IMR-90 (cell line): ENCODE measurements around the gene EPHA5.

Experiments used
- BHLHE40 ChIP-seq: fragments of 150-350 bp; IDR thresholded peaks from 2 replicates; pipeline ENCODE4 v1.6.1; 2016; ENCODE audit warnings: mild to moderate bottlenecking, low read depth, low read length
- CEBPB ChIP-seq: IDR thresholded peaks from 2 replicates; pipeline ENCODE4 v1.6.1; 2012; ENCODE audit warnings: low read depth, low read length, improper control_type of control experiment
- CHD1 ChIP-seq: IDR thresholded peaks from 2 replicates; pipeline ENCODE4 v1.6.1; 2012; ENCODE audit warnings: low read depth, low read length, improper control_type of control experiment
- CTCF ChIP-seq: conservative IDR thresholded peaks from 2 replicates; pipeline ENCODE4 v1.5.1; 2012; ENCODE audit warnings: mild to moderate bottlenecking, low read depth, low read length, improper control_type of control experiment
- FOS ChIP-seq: fragments of 150-350 bp; IDR thresholded peaks from 2 replicates; pipeline ENCODE4 v1.6.1; 2016; ENCODE audit warnings: low read depth, low read length
- MAFK ChIP-seq: IDR thresholded peaks from 2 replicates; pipeline ENCODE4 v1.6.1; 2012; ENCODE audit warnings: low read depth, low read length, improper control_type of control experiment
- MAZ ChIP-seq: IDR thresholded peaks from 2 replicates; pipeline ENCODE4 v1.6.1; 2012; ENCODE audit warnings: low read depth, mild to moderate bottlenecking, low read length, improper control_type of control experiment, moderate library complexity, borderline replicate concordance
- MXI1 ChIP-seq: IDR thresholded peaks from 2 replicates; pipeline ENCODE4 v1.6.1; 2012; ENCODE audit warnings: low read depth, mild to moderate bottlenecking, low read length, moderate library complexity, borderline replicate concordance
- NFE2L2 ChIP-seq: fragments of 150-350 bp; IDR thresholded peaks from 2 replicates; pipeline ENCODE4 v1.6.1; 2016; ENCODE audit warnings: low read depth, mild to moderate bottlenecking, low read length
- POLR2A ChIP-seq: IDR thresholded peaks from 2 replicates; pipeline ENCODE4 v1.6.1; 2012; ENCODE audit warnings: mild to moderate bottlenecking, low read depth, low read length
- RAD21 ChIP-seq: IDR thresholded peaks from 2 replicates; pipeline ENCODE4 v1.6.1; 2012; ENCODE audit warnings: low read length, improper control_type of control experiment
- RFX5 ChIP-seq: IDR thresholded peaks from 2 replicates; pipeline ENCODE4 v1.8.0; 2012; ENCODE audit warnings: low read depth, mild to moderate bottlenecking, low read length, moderate library complexity
- SMC3 ChIP-seq: fragments of 150-350 bp; IDR thresholded peaks from 2 replicates; pipeline ENCODE4 v1.6.1; 2016; ENCODE audit warnings: low read depth, mild to moderate bottlenecking, antibody characterized with exemption, low read length, moderate library complexity
- TF ChIP-seq, protein P1 (sequence below): fragments of 150-350 bp; IDR thresholded peaks from 2 replicates; pipeline ENCODE4 v1.6.1; 2016; ENCODE audit warnings: low read depth, mild to moderate bottlenecking, low read length, moderate library complexity, borderline replicate concordance

DNA sequence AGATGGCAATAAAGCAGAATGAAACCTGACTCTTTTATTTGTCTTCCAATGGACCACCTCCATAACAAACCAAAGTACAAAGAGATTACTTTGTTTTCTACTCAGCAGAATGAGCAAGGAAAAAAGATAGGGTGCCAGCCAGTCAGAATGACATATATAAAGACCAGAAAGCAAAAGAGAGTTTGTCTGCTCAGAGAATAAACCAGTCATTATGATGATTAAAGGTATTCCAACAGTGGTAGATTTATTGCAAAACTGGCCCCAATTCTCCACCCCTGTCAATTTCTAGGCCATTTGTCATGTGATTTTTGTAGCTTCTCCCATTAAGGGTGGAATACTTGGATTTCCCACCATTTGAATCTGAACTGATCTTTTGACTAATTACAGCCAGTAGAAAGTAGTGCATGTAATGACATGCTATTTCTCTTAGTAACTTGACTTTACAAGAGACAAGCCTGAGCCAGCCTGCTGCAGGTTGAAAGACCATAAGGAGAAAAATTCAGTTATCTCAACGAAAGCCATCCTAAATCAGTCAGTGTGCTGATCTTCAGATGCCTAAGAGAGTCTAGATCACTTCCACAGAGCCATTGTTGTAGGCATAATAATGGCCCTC is 203.1 kb downstream of the EPHA5 start:
- TF ChIP-seq SMC3 (no peak), POLR2A (no peak), CTCF (no peak), FOS (no peak), MAFK (no peak), RFX5 (no peak), NFE2L2 (no peak), RAD21 (no peak), CHD1 (no peak), MXI1 (no peak), BHLHE40 (no peak), CEBPB (no peak), MAZ (no peak)
- TF ChIP-seq, protein P1, sequence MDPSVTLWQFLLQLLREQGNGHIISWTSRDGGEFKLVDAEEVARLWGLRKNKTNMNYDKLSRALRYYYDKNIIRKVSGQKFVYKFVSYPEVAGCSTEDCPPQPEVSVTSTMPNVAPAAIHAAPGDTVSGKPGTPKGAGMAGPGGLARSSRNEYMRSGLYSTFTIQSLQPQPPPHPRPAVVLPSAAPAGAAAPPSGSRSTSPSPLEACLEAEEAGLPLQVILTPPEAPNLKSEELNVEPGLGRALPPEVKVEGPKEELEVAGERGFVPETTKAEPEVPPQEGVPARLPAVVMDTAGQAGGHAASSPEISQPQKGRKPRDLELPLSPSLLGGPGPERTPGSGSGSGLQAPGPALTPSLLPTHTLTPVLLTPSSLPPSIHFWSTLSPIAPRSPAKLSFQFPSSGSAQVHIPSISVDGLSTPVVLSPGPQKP = no peak
